ENCODE measurements around the gene DSTN.

DSTN gene

DNA sequence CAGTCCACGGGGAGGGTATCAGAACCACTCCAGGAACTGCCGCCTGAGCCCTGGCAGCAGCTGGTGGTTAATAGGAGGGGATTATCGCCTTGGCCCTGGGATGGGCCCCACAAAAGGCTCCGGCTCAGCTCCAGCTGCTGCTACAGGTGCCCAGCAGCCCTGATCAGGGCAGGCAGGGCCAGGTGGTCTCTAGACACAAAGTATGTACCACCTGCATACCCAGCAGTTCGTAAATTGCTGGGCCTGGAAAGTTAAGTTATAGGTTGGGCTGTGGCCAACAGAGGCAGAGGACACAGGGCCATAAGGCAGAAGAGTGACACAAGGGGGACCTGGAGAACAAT is 77.1 kb downstream of the DSTN start:
- H3K4me1 ChIP-seq (ENCODE audit: control insufficient read depth in 1 of 2, insufficient read depth in 1 of 2, low read depth in 1 of 2, low read length in 1 of 2): peaks cover 37 to 44% of the 10 kb centered on the region in 2 experiments
- no peak overlapping the region for H3K27ac ChIP-seq
- H3K9me3 ChIP-seq: no peaks in the 10 kb centered on the region
- TF ChIP-seq, protein P1, sequence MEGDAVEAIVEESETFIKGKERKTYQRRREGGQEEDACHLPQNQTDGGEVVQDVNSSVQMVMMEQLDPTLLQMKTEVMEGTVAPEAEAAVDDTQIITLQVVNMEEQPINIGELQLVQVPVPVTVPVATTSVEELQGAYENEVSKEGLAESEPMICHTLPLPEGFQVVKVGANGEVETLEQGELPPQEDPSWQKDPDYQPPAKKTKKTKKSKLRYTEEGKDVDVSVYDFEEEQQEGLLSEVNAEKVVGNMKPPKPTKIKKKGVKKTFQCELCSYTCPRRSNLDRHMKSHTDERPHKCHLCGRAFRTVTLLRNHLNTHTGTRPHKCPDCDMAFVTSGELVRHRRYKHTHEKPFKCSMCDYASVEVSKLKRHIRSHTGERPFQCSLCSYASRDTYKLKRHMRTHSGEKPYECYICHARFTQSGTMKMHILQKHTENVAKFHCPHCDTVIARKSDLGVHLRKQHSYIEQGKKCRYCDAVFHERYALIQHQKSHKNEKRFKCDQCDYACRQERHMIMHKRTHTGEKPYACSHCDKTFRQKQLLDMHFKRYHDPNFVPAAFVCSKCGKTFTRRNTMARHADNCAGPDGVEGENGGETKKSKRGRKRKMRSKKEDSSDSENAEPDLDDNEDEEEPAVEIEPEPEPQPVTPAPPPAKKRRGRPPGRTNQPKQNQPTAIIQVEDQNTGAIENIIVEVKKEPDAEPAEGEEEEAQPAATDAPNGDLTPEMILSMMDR (IDR thresholded peaks at IDR 0.05): no peak
- H3K36me3 ChIP-seq: peaks cover 11% of the 10 kb centered on the region
- H3K4me3 ChIP-seq (ENCODE audit: low read depth in 1 of 2, low read length in 1 of 2): no peak overlapping the region
- no peaks in the 10 kb centered on the region for H3K27me3 ChIP-seq

DNA sequence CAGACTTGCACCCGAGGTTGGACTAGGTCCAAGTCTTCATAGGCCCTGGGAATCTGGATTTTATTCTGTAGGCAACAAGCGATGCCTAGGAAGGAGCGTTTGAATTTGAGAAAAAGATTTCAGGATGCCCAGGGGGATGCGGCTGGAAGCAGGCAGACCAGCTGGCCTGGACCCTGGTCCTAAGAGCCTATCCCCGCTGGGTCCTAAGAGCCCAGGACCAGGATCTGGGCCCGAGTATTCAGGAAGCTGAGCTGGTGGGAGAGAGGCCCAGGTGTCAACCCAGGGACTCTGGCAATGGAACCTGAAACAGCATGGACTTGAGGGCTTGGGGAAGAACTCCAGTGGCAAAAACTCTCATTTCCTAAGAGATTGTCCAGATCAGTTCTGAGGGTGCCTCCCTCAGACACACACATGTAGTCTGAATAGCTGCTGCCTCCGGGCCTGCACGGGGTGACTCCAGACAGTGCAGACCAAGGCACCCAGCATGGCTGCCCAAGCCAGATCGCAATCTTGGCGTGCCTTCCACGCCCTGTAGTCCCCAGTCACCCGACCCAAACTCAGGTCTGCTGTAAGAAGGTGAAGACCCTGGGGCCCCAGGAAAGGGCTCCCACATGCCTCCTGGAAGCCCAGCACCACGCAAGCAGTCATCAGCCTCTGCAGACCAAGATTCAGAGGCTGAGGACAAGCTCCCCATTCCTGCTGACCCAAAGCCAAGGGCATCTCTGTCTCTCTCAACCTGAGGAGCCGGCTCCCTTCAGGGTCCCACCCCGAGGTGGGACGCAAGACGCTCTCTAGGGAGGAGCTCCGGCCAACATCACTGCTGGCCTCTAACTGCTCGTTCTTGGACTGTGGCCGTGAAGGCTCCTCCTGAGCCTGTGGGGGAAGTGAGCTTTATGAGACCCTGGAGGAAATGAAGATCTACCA is 77.8 kb downstream of the DSTN start:
- peak overlapping the region; percentile 70 for H3K27ac ChIP-seq
- H3K4me1 ChIP-seq (ENCODE audit: control insufficient read depth in 1 of 2, insufficient read depth in 1 of 2, low read depth in 1 of 2, low read length in 1 of 2): peaks cover 39 to 46% of the 10 kb centered on the region in 2 experiments
- peaks cover 4% of the 10 kb centered on the region for H3K36me3 ChIP-seq
- H3K4me3 ChIP-seq (ENCODE audit: low read depth in 1 of 2, low read length in 1 of 2): no peak overlapping the region
- TF ChIP-seq, protein P1 (IDR thresholded peaks at IDR 0.05): no peak
- H3K27me3 ChIP-seq: no peaks in the 10 kb centered on the region
- no peaks in the 10 kb centered on the region for H3K9me3 ChIP-seq

DNA sequence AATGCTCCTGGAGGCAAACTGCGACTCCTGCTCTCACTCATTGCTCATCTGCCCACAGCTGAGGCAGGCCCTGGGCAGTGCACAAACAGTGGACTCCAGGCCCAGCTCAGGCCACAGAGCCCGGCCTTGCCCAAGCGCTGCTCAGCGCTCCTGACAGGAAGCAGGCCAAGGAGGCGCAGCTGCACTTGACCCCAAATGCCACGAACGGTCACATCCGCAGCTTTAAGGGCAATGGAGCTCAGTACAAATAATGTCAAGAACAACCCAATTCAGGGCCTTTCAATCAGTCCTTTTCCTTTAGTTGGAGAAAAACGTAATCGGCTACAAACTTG is 78.4 kb downstream of the DSTN start:
- H3K27ac ChIP-seq: peak overlapping the region; percentile 70
- no peaks in the 10 kb centered on the region for H3K36me3 ChIP-seq
- TF ChIP-seq, protein P1 (IDR thresholded peaks at IDR 0.05): no peak
- H3K9me3 ChIP-seq: no peaks in the 10 kb centered on the region
- peaks cover 39 to 46% of the 10 kb centered on the region in 2 experiments for H3K4me1 ChIP-seq (ENCODE audit: control insufficient read depth in 1 of 2, insufficient read depth in 1 of 2, low read depth in 1 of 2, low read length in 1 of 2)
- H3K4me3 ChIP-seq (ENCODE audit: low read depth in 1 of 2, low read length in 1 of 2): no peak overlapping the region
- no peaks in the 10 kb centered on the region for H3K27me3 ChIP-seq

DNA sequence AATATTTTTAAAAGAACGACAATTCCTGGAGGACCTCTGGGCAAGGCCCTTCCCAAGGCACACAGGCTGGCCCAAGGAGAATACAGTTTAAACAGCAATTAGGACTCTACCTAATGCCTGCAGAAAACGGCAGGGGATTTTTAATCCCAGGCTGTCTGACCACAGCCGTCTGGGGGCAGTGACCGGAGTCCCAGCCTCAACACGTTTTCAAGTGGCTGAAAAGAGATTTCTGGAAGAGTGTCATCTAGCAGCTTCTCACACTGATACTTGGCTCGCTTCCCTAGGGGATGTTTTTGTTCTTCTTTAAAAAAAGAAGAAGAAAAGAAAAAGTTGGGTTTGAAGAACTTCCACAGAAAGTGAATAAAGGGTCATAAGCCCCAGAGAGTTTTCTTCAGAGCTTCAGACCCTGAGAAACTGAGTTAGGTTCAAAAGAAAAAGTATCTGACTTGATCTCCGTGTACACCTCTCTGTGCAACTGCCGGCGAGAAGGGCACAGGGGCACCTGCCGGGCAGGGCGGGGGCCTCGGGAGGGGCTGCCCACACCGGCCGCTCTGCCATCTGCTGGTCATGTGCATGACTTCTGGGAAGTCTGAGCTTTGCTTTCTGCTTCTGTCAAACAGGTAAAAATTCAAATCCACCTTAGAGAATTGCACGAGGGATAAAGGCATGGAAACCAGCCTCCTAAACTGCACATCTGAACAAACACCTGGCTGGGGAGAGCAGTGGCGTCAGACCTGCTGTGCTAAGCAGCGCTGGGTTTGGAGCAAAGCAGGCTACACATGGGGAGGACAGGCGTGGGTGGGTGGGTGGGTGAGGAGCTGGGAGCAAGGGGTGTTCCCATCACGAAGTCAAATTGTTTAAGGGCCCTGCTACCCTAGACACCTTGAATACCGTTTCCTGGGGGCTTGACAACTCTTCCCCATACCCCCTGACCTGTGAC is 79.2 kb downstream of the DSTN start:
- TF ChIP-seq, protein P1 (IDR thresholded peaks at IDR 0.05): peak; percentile 10
- peaks cover 3% of the 10 kb centered on the region for H3K36me3 ChIP-seq
- no peaks in the 10 kb centered on the region for H3K9me3 ChIP-seq
- H3K27me3 ChIP-seq: no peaks in the 10 kb centered on the region
- peaks cover 39 to 46% of the 10 kb centered on the region in 2 experiments for H3K4me1 ChIP-seq (ENCODE audit: control insufficient read depth in 1 of 2, insufficient read depth in 1 of 2, low read depth in 1 of 2, low read length in 1 of 2)
- H3K27ac ChIP-seq: peak overlapping the region; percentile 70
- H3K4me3 ChIP-seq (ENCODE audit: low read depth in 1 of 2, low read length in 1 of 2): no peak overlapping the region

DNA sequence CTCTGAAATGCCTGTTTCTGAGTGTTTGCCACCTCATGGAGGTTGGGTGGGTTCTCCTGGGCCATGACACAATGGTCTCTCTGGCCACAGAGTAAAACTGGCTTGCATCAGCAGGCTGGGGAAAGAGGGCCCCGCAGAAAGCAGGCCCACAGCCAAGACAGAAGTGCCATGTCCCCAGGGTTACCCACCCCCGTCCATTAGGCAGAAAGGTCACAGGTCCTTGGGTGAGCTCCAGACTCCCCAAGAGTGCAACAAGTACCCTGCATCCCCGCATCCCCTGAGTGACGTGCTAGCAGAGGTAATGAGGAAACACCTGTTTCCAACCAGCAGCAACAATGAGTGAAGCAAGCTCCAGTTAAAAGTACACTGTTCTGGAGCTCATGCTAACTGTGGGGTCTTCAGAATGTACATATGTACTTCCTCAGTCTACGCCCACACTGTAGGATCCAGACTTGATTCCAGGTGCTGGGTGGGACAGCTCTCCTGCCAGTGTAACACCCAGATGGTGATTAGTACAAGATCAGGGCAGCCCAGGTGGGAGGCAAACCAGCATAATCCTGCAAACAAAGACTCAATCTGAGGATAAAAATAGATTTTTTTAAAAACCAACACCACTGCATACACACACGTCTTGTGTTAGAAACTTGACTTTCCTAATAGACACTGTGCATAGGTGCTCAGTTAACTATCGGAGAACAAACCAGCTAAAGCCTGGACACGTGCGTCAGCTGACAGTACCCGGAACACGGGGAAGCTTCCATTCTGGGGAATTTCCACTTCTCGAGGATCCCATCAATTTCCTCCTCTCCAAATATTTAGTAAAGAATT is 80.6 kb downstream of the DSTN start:
- Histone ChIP-seq H3K4me3 (ENCODE audit: low read depth in 1 of 2, low read length in 1 of 2) (no peak overlapping the region), H3K4me1 (ENCODE audit: control insufficient read depth in 1 of 2, insufficient read depth in 1 of 2, low read depth in 1 of 2, low read length in 1 of 2) (peaks cover 39 to 46% of the 10 kb centered on the region in 2 experiments), H3K9me3 (no peaks in the 10 kb centered on the region), H3K27me3 (no peaks in the 10 kb centered on the region), H3K27ac (peak overlapping the region; percentile 53), H3K36me3 (peaks cover 6% of the 10 kb centered on the region)
- TF ChIP-seq, protein P1 (IDR thresholded peaks at IDR 0.05): no peak
